HepG2 (cell line): ENCODE results near the gene DPPA4. TPM values are rescaled to one million over a fixed set of nuclear protein-coding genes. Genes with fewer than 3 reads are reported as not detected.

Source experiments
- ATAC-seq: fragments of 200-7000 bp; cut with Tn5 transposase; 3 replicates; pipeline ENCODE4 v1.9.1; 2020; ENCODE audit warnings: mild to moderate bottlenecking, moderate library complexity
- BruUV-seq: library from RNA; stranded (reverse); fragments of 400-500 nt; replicated peaks from 2 replicates; lab custom pipeline; 2021; lab: Mats Ljungman, UMichigan
- CTCF ChIA-PET: fragments of 300-600 bp; formaldehyde crosslinking; extraction: SDS; loops from one replicate; lab custom pipeline; 2021; ENCODE audit warnings: low total read pairs, inconsistent platforms, low intra/inter-chr PET ratio; lab: Yijun Ruan, JAX
- POLR2A ChIA-PET: fragments of 350-600 bp; sonication (Branson Sonifier 250); formaldehyde crosslinking; loops from one replicate; lab custom pipeline; 2020; ENCODE audit warnings: antibody characterized with exemption, inconsistent platforms; lab: Yijun Ruan, JAX
- DNase-seq: peaks from one replicate; pipeline ENCODE4 v3.0.0-alpha.2; 2015; ENCODE audit warnings: low spot score
- FAIRE-seq: peaks from 3 replicates; lab custom pipeline; 2011; peaks lifted over from hg19 to GRCh38; lab: Jason Lieb, UNC
- H2AFZ ChIP-seq: one replicate; pipeline ENCODE4 v1.6.1; 2011; ENCODE audit warnings: low read length, inconsistent platforms
- H3K27ac ChIP-seq: fragments of 300-600 bp; 3 replicates; pipeline ENCODE4 v1.8.0; 2011; ENCODE audit warnings: mixed run types, mild to moderate bottlenecking, mixed read lengths, low read length, inconsistent platforms; ENCODE audit not compliant: insufficient read depth; ENCODE audit errors: extremely low read length
- H3K27me3 ChIP-seq, 2 experiments: fragments of 200-600 bp in 1 of 2; 2 replicates in 1 of 2; 3 replicates in 1 of 2; pipeline versions ENCODE4 v1.6.0 to v1.8.0; 2011; ENCODE audit warnings: low read length in 2 of 2, mild to moderate bottlenecking in 2 of 2, moderate library complexity in 2 of 2, inconsistent platforms in 1 of 2; ENCODE audit not compliant: insufficient read depth in 2 of 2, control insufficient read depth in 1 of 2
- H3K36me3 ChIP-seq, 2 experiments: fragments of 200-600 bp in 1 of 2; replicated peaks in 1 of 2; 2 replicates in 1 of 2; 3 replicates in 1 of 2; pipeline versions ENCODE4 v1.5.1 to v1.8.0; 2011; ENCODE audit warnings: low read length in 2 of 2, inconsistent platforms in 1 of 2; ENCODE audit not compliant: insufficient read depth in 2 of 2, control insufficient read depth in 1 of 2
- H3K4me1 ChIP-seq: 2 replicates; pipeline ENCODE4 v1.5.1; 2012; ENCODE audit warnings: low read length, inconsistent platforms; ENCODE audit not compliant: insufficient read depth
- H3K4me2 ChIP-seq: 2 replicates; pipeline ENCODE4 v1.6.0; 2011; ENCODE audit warnings: low read depth, low read length, inconsistent platforms
- H3K4me3 ChIP-seq, 3 experiments: fragments of 200-600 bp in 1 of 3; sonication (generic), shearing (Covaris generic) in 1 of 3; replicated peaks in 1 of 3; 2 replicates each; pipeline ENCODE4 v1.5.1; 2011 to 2016; ENCODE audit warnings: low read length in 3 of 3, inconsistent platforms in 2 of 3, low read depth in 2 of 3, mild to moderate bottlenecking in 2 of 3, control low read depth in 1 of 3, mixed read lengths in 1 of 3; ENCODE audit not compliant: insufficient read depth in 1 of 3
- H3K79me2 ChIP-seq: one replicate; pipeline ENCODE4 v1.6.1; 2011; ENCODE audit warnings: low read length, inconsistent platforms; ENCODE audit not compliant: insufficient read depth
- H3K9ac ChIP-seq: 2 replicates; pipeline ENCODE4 v1.6.0; 2011; ENCODE audit warnings: mild to moderate bottlenecking, low read depth, low read length, inconsistent platforms; ENCODE audit not compliant: insufficient read depth
- H3K9me3 ChIP-seq: 2 replicates; pipeline ENCODE4 v1.5.1; 2012; ENCODE audit warnings: mild to moderate bottlenecking, low read length
- H4K20me1 ChIP-seq: 2 replicates; pipeline ENCODE4 v1.6.0; 2011; ENCODE audit warnings: inconsistent platforms, mild to moderate bottlenecking, low read length, moderate library complexity; ENCODE audit not compliant: insufficient read depth
- ARID3A ChIP-seq: IDR thresholded peaks from 2 replicates; pipeline ENCODE4 v1.6.1; 2012; ENCODE audit warnings: low read depth, low read length, improper control_type of control experiment
- ATF3 ChIP-seq: sonication (generic); formaldehyde crosslinking; IDR thresholded peaks from 2 replicates; pipeline ENCODE4 v1.4.0; 2020; ENCODE audit warnings: missing genetic modification reagents
- FLYWCH1 ChIP-seq: sonication (generic); formaldehyde crosslinking; IDR thresholded peaks from 2 replicates; pipeline ENCODE4 v1.8.1; 2023; ENCODE audit warnings: mild to moderate bottlenecking, missing genetic modification reagents
- KDM2A ChIP-seq: sonication (generic); formaldehyde crosslinking; IDR thresholded peaks from 2 replicates; pipeline ENCODE4 v1.4.0; 2020; ENCODE audit warnings: low read depth, missing genetic modification reagents, borderline replicate concordance
- KDM5A ChIP-seq: fragments of 200-600 bp; sonication (generic); IDR thresholded peaks from 2 replicates; pipeline ENCODE4 v1.7.0; 2018; ENCODE audit warnings: antibody characterized with exemption, mild to moderate bottlenecking, low read length, borderline replicate concordance
- KLF15 ChIP-seq: sonication (generic); formaldehyde crosslinking; IDR thresholded peaks from 2 replicates; pipeline ENCODE4 v1.8.1; 2023; ENCODE audit warnings: borderline replicate concordance, mild to moderate bottlenecking, inconsistent platforms, missing genetic modification reagents, mixed read lengths
- PITX1 ChIP-seq: sonication (generic); formaldehyde crosslinking; IDR thresholded peaks from 2 replicates; pipeline ENCODE4 v1.5.1; 2020; ENCODE audit warnings: mild to moderate bottlenecking, missing genetic modification reagents
- PTBP1 ChIP-seq: fragments of 200-400 bp; formaldehyde crosslinking; IDR thresholded peaks from 2 replicates; pipeline ENCODE4 v1.6.1; 2018; ENCODE audit warnings: low read length, low read depth; ENCODE audit not compliant: poor library complexity, severe bottlenecking
- RFX1 ChIP-seq: fragments of 450-650 bp; IDR thresholded peaks from 2 replicates; pipeline ENCODE4 v1.6.1; 2017
- SYNCRIP ChIP-seq: fragments of 200-400 bp; formaldehyde crosslinking; IDR thresholded peaks from 2 replicates; pipeline ENCODE4 v1.6.1; 2018; ENCODE audit warnings: mild to moderate bottlenecking, low read depth, low read length; ENCODE audit not compliant: insufficient read depth
- TRIM22 ChIP-seq: fragments of 450-650 bp; IDR thresholded peaks from 2 replicates; pipeline ENCODE4 v1.6.1; 2017
- ZNF329 ChIP-seq: sonication (generic); formaldehyde crosslinking; IDR thresholded peaks from 2 replicates; pipeline ENCODE4 v1.9.0; 2021; ENCODE audit warnings: low read depth, mild to moderate bottlenecking, missing genetic modification reagents
- ZNF547 ChIP-seq: sonication (generic); formaldehyde crosslinking; IDR thresholded peaks from 2 replicates; pipeline ENCODE4 v1.5.1; 2020; ENCODE audit warnings: mild to moderate bottlenecking, missing genetic modification reagents
- ZNF615 ChIP-seq: sonication (generic); formaldehyde crosslinking; IDR thresholded peaks from 2 replicates; pipeline ENCODE4 v1.5.0; 2020; ENCODE audit warnings: mild to moderate bottlenecking, missing genetic modification reagents, borderline replicate concordance
- ZNF749 ChIP-seq: sonication (generic); formaldehyde crosslinking; IDR thresholded peaks from 2 replicates; pipeline ENCODE4 v1.8.0; 2022; ENCODE audit warnings: mild to moderate bottlenecking, missing genetic modification reagents, moderate library complexity, borderline replicate concordance
- ZNF776 ChIP-seq: sonication (generic); formaldehyde crosslinking; IDR thresholded peaks from 2 replicates; pipeline ENCODE4 v1.4.0; 2020; ENCODE audit warnings: mild to moderate bottlenecking, missing genetic modification reagents
- ZNF850 ChIP-seq: sonication (generic); formaldehyde crosslinking; conservative IDR thresholded peaks from 2 replicates; pipeline ENCODE4 v1.9.0; 2021; ENCODE audit warnings: mild to moderate bottlenecking, missing genetic modification reagents
- WGBS: methylation state at CpG from one replicate; pipeline ENCODE4 v1.1.6; 2017; ENCODE audit warnings: low lambda C conversion rate; 5-methylcytosine and 5-hydroxymethylcytosine counted together
- in situ Hi-C: cut with HindIII; loops from 2 replicates; pipeline ENCODE4 v1.10.0; 2017; ENCODE audit warnings: low pct_unique_long_range_greater_than_20kb; ENCODE audit not compliant: extremely low pct_ligation_motif_present
- intact Hi-C: fragments of 100-400 bp; cut with micrococcal nuclease; formaldehyde crosslinking; loops from one replicate; pipeline ENCODE4 v1.10.0; 2022; ENCODE audit not compliant: unreplicated experiment
- polyA plus RNA-seq, 8 experiments: library from polyadenylated mRNA; depleted of rRNA in 3 of 8; stranded (reverse) in 7 of 8; unstranded in 1 of 8; fragments of >200 nt; fragmentation: Illumina TruSeq in 4 of 8; extraction: Trizol in 4 of 8; gene quantifications; 2 replicates each; pipeline versions ENCODE4 v1.2.1 to v1.2.3, GENCODE V29; 2011 to 2016; ENCODE audit warnings: low read depth in 4 of 8, missing spikeins in 1 of 8, mixed read lengths in 1 of 8; ENCODE audit not compliant: insufficient read depth in 1 of 8
- total RNA-seq, 5 experiments: library from RNA; depleted of rRNA; stranded (reverse); fragments of >200 nt; fragmentation: Illumina TruSeq; extraction: Trizol; gene quantifications; 2 replicates each; pipeline ENCODE4 v1.2.3, GENCODE V29; 2016; ENCODE audit warnings: low read depth in 1 of 5

DPPA4 gene
- total and polyA plus RNA-seq, 2 of the 13 experiments (the other 11 are each of a cell fraction or from before 2014, with no cell fraction given), result not detected

DNA sequence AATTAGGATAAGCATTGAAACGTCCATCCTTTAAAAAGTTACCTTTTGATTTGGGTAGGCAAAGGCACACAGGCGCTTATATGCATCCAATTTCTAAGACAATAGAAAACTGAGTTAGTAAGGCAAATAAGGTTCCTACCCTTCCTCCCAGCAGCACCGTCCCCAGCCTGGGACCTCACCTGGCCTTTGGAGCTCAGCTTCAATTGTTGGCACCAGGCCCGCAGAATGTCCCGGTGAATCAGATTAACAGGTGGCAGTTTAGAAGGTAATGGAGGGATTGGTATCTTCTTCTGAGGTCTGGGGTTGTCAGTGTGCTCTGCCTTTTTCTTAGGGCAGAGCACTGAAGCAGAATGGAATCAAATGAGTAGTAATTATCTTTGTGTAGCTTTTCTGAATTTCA lies 5.7 kb downstream of the DPPA4 start:
- H3K4me1 ChIP-seq, result no peaks in the 10 kb centered on the region
- ChIA-PET CTCF (no interaction called here), POLR2A (no interaction called here)
- no peaks in the 10 kb centered on the region for H3K36me3 ChIP-seq
- H2AFZ ChIP-seq, result no peak overlapping the region
- WGBS, result 54% methylated on average over 5 of the region's 5 CpGs
- ATAC-seq, result no peak
- no peaks in the 10 kb centered on the region for H3K27me3 ChIP-seq
- no peak overlapping the region for H3K4me3 ChIP-seq
- no peaks in the 10 kb centered on the region for H4K20me1 ChIP-seq
- intact Hi-C loops, result no loop called here
- no peak for DNase-seq
- FAIRE-seq, result no peak
- H3K9me3 ChIP-seq, result no peaks in the 10 kb centered on the region
- in situ Hi-C loops, result no loop called here
- no peak overlapping the region for H3K27ac ChIP-seq
- H3K9ac ChIP-seq, result no peak overlapping the region
- H3K4me2 ChIP-seq, result no peak overlapping the region
- BruUV-seq, result no TSS peak
- H3K79me2 ChIP-seq, result no peaks in the 10 kb centered on the region
- TF ChIP-seq ZNF329 (CRISPR knock-in tag) (no peak), ZNF850 (CRISPR knock-in tag) (no peak), ZNF749 (no peak), KLF15 (CRISPR knock-in tag) (no peak), FLYWCH1 (CRISPR knock-in tag) (no peak), KDM2A (CRISPR knock-in tag) (no peak), PTBP1 (no peak), ARID3A (no peak), TRIM22 (no peak), KDM5A (no peak), PITX1 (CRISPR knock-in tag) (no peak), ZNF776 (CRISPR knock-in tag) (no peak), SYNCRIP (no peak), ATF3 (no peak), ZNF547 (no peak), ZNF615 (no peak), RFX1 (no peak)
